HG02763 (cell line): ENCODE data around the gene LIPN.

Experiments used
- ATAC-seq: cut with Tn5 transposase; IDR thresholded peaks from one replicate; pipeline ENCODE4 v1.9.1; 2021; ENCODE audit warnings: mild to moderate bottlenecking, moderate library complexity; ENCODE audit not compliant: unreplicated experiment

LIPN gene

DNA sequence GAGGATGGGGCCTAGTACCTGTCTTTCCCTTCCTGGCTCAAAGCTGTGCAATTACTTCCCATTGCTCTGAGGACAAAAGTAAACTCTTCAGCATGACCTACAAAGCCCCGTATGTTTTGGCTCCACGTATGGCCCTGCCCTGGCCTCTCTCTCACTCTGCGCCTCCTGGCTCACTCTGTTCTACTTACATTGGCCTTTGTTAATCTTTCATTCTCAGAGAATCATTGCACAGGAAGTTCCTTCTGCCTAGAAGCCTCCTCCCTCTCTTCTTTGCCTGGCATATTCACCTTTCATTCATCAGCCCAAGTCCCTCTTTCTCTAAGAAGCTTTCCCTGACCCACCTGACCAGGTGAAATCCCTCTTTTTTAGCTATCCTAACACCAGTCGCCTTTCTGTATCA, 66.6 kb downstream of the LIPN start:
- ATAC-seq, result no peak

DNA sequence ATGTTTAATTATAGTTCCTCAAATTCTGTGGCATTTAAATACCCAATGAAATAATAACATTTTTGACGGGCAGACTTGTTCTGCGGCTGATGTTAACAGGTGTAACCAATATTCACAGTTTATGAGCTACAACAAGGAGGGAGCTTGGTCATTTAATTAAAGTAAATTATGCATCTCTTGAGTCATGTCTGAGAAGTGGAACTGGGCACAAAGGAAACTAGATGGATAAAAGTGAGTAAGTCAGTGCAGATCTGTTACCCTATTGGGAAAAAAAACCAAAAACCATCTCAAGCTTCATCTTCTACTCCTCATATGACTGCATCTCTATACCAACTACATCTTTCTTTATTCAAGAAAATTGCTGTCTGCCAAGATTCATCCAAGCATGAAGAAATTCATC, 67.9 kb downstream of the LIPN start:
- no peak for ATAC-seq

GRCh38 chr10:88828310-88828709, 68.5 kb downstream of the LIPN start:
- ATAC-seq, result no peak
